Spleen (tissue), 7 donors: ENCODE data around the gene SLC27A2.

Source experiments
- POLR2A ChIP-seq, 3 donors: fragments of 450-650 bp; IDR thresholded peaks; one replicate each; pipeline ENCODE4 v1.5.1; 2017; ENCODE audit warnings: antibody characterized with exemption in 3 of 3, mild to moderate bottlenecking in 1 of 3
- TF ChIP-seq, protein P1 (sequence below), 11 experiments: fragments of 200-600 bp in 7 of 11; fragments of 450-650 bp in 4 of 11; sonication (generic) in 4 of 11; IDR thresholded peaks in 8 of 11; conservative IDR thresholded peaks in 3 of 11; 1 replicate in 7 of 11; 2 replicates in 4 of 11; pipeline versions ENCODE4 v1.4.0 to v1.8.0; 2016 to 2021; ENCODE audit warnings: antibody characterized with exemption in 11 of 11, inconsistent platforms in 4 of 11, mild to moderate bottlenecking in 1 of 11
- donor health status: DM: no; HTN: no; CAD: no; lungs with moderate emphysema.
- donor health status: DM: no; HTN: no; CAD: no.
- donor health status: DM: no; HTN: no; CAD: no.

- no peak for TF ChIP-seq POLR2A (IDR thresholded peaks at IDR 0.05)
- TF ChIP-seq, protein P1, sequence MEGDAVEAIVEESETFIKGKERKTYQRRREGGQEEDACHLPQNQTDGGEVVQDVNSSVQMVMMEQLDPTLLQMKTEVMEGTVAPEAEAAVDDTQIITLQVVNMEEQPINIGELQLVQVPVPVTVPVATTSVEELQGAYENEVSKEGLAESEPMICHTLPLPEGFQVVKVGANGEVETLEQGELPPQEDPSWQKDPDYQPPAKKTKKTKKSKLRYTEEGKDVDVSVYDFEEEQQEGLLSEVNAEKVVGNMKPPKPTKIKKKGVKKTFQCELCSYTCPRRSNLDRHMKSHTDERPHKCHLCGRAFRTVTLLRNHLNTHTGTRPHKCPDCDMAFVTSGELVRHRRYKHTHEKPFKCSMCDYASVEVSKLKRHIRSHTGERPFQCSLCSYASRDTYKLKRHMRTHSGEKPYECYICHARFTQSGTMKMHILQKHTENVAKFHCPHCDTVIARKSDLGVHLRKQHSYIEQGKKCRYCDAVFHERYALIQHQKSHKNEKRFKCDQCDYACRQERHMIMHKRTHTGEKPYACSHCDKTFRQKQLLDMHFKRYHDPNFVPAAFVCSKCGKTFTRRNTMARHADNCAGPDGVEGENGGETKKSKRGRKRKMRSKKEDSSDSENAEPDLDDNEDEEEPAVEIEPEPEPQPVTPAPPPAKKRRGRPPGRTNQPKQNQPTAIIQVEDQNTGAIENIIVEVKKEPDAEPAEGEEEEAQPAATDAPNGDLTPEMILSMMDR (IDR thresholded peaks at IDR 0.05 in 8 of 11, conservative IDR thresholded peaks at IDR 0.05 in 3 of 11), result no peak
These were observed 18.1 kb upstream of the SLC27A2 start for GRCh38 chr15:50163719-50164410.
